PC-9 (cell line): ENCODE measurements around the gene SRPK2. TPM values are rescaled to one million over a fixed set of nuclear protein-coding genes. Genes with fewer than 3 reads are reported as not detected.
A peak's percentile ranks its signal among the peaks of the same experiment; 100 is the strongest.
"Not testable (repeated sequence)": the region's sequence is repeated elsewhere in the genome, so short reads cannot be mapped to it uniquely, and the experiment has no call there.

ENCODE experiments used
- BruUV-seq: library from RNA; stranded (reverse); fragments of 400-500 nt; replicated peaks from 2 replicates; lab custom pipeline; 2021; lab: Mats Ljungman, UMichigan
- CTCF ChIA-PET: fragments of 300-600 bp; sonication (Branson Sonifier 250); formaldehyde crosslinking; loops from one replicate; lab custom pipeline; 2022; ENCODE audit warnings: antibody characterized with exemption; lab: Charles Lee
- POLR2A ChIA-PET: fragments of 300-600 bp; sonication (Branson Sonifier 250); formaldehyde crosslinking; loops from one replicate; lab custom pipeline; 2022; ENCODE audit warnings: antibody characterized with exemption; ENCODE audit not compliant: unreplicated experiment; lab: Charles Lee
- DNase-seq, 2 experiments: peaks; one replicate each; pipeline versions ENCODE4 v3.0.0 to v3.0.0-alpha.2; 2015 to 2022; ENCODE audit warnings: mixed read lengths in 1 of 2
- H2AFZ ChIP-seq: fragments of 200-600 bp; sonication (generic); 2 replicates; pipeline ENCODE4 v1.8.1; 2017; ENCODE audit warnings: antibody characterized with exemption
- H3F3A ChIP-seq: fragments of 200-600 bp; sonication (generic); 2 replicates; pipeline ENCODE4 v1.8.1; 2017; ENCODE audit warnings: antibody characterized with exemption, mild to moderate bottlenecking, low read depth; ENCODE audit not compliant: insufficient read depth
- H3K27ac ChIP-seq: fragments of 200-600 bp; sonication (generic); 2 replicates; pipeline ENCODE4 v1.6.1; 2016; ENCODE audit warnings: mixed run types
- H3K27me3 ChIP-seq: fragments of 200-600 bp; sonication (generic); 2 replicates; pipeline ENCODE4 v1.6.1; 2016; ENCODE audit warnings: low read depth, mixed run types; ENCODE audit not compliant: insufficient read depth
- H3K36me3 ChIP-seq: fragments of 200-600 bp; sonication (generic); 2 replicates; pipeline ENCODE4 v1.6.1; 2016; ENCODE audit warnings: low read depth, mixed run types
- H3K4me1 ChIP-seq: fragments of 200-600 bp; sonication (generic); replicated peaks from 2 replicates; pipeline ENCODE4 v1.6.1; 2016; ENCODE audit warnings: mixed run types; ENCODE audit not compliant: insufficient read depth
- H3K4me2 ChIP-seq: fragments of 200-600 bp; sonication (generic); 2 replicates; pipeline ENCODE4 v1.6.1; 2017; ENCODE audit warnings: mixed run types
- H3K4me3 ChIP-seq: fragments of 200-600 bp; sonication (generic); 2 replicates; pipeline ENCODE4 v1.6.1; 2016; ENCODE audit warnings: mixed run types
- H3K79me2 ChIP-seq: fragments of 200-600 bp; sonication (generic); 2 replicates; pipeline ENCODE4 v1.6.1; 2017; ENCODE audit warnings: low read depth, mixed run types
- H3K9me2 ChIP-seq: fragments of 200-600 bp; sonication (generic); 2 replicates; pipeline ENCODE4 v1.8.1; 2017; ENCODE audit warnings: mild to moderate bottlenecking; ENCODE audit not compliant: insufficient read depth
- H3K9me3 ChIP-seq: fragments of 200-600 bp; sonication (generic); 2 replicates; pipeline ENCODE4 v1.8.1; 2016; ENCODE audit warnings: low read depth; ENCODE audit not compliant: insufficient read depth
- H4K20me1 ChIP-seq: fragments of 200-600 bp; sonication (generic); 2 replicates; pipeline ENCODE4 v1.8.1; 2017; ENCODE audit not compliant: insufficient read depth
- EZH2 ChIP-seq: fragments of 200-600 bp; sonication (generic); IDR thresholded peaks from 2 replicates; pipeline ENCODE4 v1.8.0; 2017; ENCODE audit warnings: antibody characterized with exemption, low read depth
- intact Hi-C: fragments of 100-400 bp; cut with micrococcal nuclease; formaldehyde crosslinking; loops from one replicate; pipeline ENCODE4 v1.10.0; 2022; ENCODE audit not compliant: unreplicated experiment
- total RNA-seq: library from RNA; stranded (reverse); gene quantifications from 2 replicates; pipeline ENCODE4 v1.2.3, GENCODE V29; 2021
- TF ChIP-seq, protein P1 (sequence below): fragments of 200-600 bp; sonication (generic); conservative IDR thresholded peaks from 2 replicates; pipeline ENCODE4 v1.6.1; 2017; ENCODE audit warnings: mixed run types, antibody characterized with exemption, mild to moderate bottlenecking, moderate library complexity

SRPK2 gene
- total RNA-seq, 1 experiment from 2014 or later, result 60.6 TPM

DNA sequence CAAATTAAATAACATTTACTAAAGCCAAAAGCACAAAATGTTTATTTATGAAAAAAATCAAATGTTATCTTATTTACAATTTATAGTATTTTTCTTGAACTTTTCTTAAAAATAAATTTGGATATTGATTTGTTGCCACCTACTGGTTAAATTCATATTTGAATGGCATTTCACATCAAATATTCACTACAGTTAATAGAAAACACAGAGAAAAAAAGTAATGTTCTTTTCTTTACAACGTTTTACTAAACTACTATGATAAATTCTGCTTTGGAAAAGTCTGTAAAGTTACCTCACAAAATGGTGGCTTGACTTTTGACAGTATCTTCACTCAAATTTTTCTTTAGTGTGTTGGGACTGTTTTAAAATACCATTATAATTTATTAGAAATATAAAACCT lies 52.7 kb downstream of the SRPK2 start:
- Histone ChIP-seq H3F3A (no peaks in the 10 kb centered on the region), H3K27ac (no peak overlapping the region), H3K9me3 (no peaks in the 10 kb centered on the region), H3K4me2 (no peak overlapping the region), H3K79me2 (peaks cover 18% of the 10 kb centered on the region), H4K20me1 (peaks cover 17% of the 10 kb centered on the region), H3K27me3 (no peaks in the 10 kb centered on the region), H3K9me2 (no peaks in the 10 kb centered on the region), H3K4me3 (no peak overlapping the region), H3K36me3 (no peaks in the 10 kb centered on the region), H3K4me1 (no peaks in the 10 kb centered on the region), H2AFZ (no peak overlapping the region)
- DNase-seq, result no peak
- BruUV-seq, result no TSS peak
- POLR2A ChIA-PET, result no interaction called here
- intact Hi-C loops, result loop anchor here (1.0 to 10.0 kb wide), 4 partner anchors 191 to 413 kb away; no protein-coding TSS in a partner anchor
- CTCF ChIA-PET, result interaction anchor here (0.6 kb wide), 1 partner anchor 355 kb away, joined by 3 read pairs; no protein-coding TSS in a partner anchor
- no peak for TF ChIP-seq EZH2
- TF ChIP-seq, protein P1, sequence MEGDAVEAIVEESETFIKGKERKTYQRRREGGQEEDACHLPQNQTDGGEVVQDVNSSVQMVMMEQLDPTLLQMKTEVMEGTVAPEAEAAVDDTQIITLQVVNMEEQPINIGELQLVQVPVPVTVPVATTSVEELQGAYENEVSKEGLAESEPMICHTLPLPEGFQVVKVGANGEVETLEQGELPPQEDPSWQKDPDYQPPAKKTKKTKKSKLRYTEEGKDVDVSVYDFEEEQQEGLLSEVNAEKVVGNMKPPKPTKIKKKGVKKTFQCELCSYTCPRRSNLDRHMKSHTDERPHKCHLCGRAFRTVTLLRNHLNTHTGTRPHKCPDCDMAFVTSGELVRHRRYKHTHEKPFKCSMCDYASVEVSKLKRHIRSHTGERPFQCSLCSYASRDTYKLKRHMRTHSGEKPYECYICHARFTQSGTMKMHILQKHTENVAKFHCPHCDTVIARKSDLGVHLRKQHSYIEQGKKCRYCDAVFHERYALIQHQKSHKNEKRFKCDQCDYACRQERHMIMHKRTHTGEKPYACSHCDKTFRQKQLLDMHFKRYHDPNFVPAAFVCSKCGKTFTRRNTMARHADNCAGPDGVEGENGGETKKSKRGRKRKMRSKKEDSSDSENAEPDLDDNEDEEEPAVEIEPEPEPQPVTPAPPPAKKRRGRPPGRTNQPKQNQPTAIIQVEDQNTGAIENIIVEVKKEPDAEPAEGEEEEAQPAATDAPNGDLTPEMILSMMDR, result peak; percentile 71

DNA sequence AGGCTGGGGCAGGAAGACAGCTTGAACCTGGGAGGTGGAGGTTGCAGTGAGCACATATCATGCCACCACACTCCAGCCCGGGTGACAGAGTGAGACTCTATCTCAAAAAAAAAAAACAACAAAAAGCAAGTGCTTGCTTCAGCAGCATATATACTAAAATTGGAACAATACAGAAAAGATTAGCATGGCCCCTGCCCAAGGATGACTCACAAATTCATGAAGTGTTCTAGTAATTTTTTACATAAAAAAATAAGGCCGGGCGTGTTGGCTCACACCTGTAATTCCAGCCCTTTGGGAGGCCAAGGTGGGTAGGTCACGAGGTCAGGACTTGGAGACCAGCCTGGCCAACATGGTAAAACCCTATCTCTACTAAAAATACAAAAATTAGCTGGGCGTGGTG lies 56.1 kb downstream of the SRPK2 start:
- intact Hi-C loops, result loop anchor here (10.0 kb wide), 2 partner anchors 188 to 218 kb away; no protein-coding TSS in a partner anchor
- H3K4me1 ChIP-seq, BruUV-seq, H3K27me3 ChIP-seq, H3K4me3 ChIP-seq, H3K36me3 ChIP-seq, H3K27ac ChIP-seq, H3F3A ChIP-seq, DNase-seq, H2AFZ ChIP-seq, CTCF ChIA-PET, H3K4me2 ChIP-seq, H3K9me2 ChIP-seq, H3K9me3 ChIP-seq, POLR2A ChIA-PET: not testable (repeated sequence)
- peaks cover 13% of the 10 kb centered on the region for H4K20me1 ChIP-seq
- H3K79me2 ChIP-seq, result peaks cover 13% of the 10 kb centered on the region; the same call in 1 of the 2 replicates

DNA sequence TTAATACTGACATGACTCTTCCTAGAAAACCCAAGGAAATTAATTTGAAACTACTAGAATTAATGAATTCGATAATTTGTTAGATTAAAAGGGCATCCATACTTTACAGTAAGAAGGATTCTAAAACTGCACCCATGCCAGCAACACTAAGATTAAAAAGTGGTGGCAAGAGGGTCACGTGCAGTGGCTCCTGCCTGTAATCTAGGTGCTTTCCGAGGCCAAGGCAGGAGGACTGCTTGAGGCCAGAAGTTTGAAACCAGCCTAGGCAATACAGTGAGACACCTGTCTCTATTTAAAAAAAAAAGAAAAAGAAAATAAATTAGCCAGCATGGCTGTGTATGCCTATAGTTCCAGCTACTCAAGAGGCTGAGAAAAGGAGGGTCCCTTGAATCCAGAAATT lies 58.2 kb downstream of the SRPK2 start:
- H3K9me2 ChIP-seq, result no peaks in the 10 kb centered on the region
- no peaks in the 10 kb centered on the region for H3K27me3 ChIP-seq
- H4K20me1 ChIP-seq, result peaks cover 9% of the 10 kb centered on the region
- H3K4me3 ChIP-seq, result no peak overlapping the region
- peaks cover 13% of the 10 kb centered on the region; the same call in 1 of the 2 replicates for H3K79me2 ChIP-seq
- H2AFZ ChIP-seq, result no peak overlapping the region
- no peaks in the 10 kb centered on the region for H3K36me3 ChIP-seq
- intact Hi-C loops, result loop anchor here (10.0 kb wide), 2 partner anchors 186 to 216 kb away; no protein-coding TSS in a partner anchor
- no peak for DNase-seq
- BruUV-seq, result no TSS peak
- no peak for TF ChIP-seq EZH2
- TF ChIP-seq, protein P1, result no peak
- ChIA-PET POLR2A (no interaction called here), CTCF (no interaction called here)
- H3K27ac ChIP-seq, result no peak overlapping the region
- H3F3A ChIP-seq, result no peaks in the 10 kb centered on the region
- H3K9me3 ChIP-seq, result no peaks in the 10 kb centered on the region
- no peak overlapping the region for H3K4me2 ChIP-seq
- H3K4me1 ChIP-seq, result no peaks in the 10 kb centered on the region

DNA sequence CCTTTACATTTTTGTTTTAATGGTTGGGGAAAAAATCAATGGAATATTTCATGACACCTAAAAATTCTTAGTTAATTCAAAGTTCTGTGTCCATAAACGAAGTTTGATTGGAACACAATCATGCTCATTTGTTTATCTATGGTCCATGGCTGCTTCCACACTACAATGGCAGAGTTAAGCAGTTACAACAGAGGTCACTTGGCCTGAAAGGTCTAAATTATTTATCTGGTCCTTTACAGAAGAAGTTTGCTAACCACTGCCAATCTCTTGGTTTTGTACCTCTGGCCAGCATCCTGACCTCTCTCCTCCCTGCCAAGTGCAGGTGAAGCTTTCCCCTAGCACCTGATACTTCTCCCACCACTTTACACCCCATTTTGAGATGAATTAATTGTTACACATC lies 61.5 kb downstream of the SRPK2 start:
- peaks cover 4% of the 10 kb centered on the region; the same call in 1 of the 2 replicates for H4K20me1 ChIP-seq
- no peak overlapping the region for H3K4me3 ChIP-seq
- no peak for DNase-seq
- H3F3A ChIP-seq, result no peaks in the 10 kb centered on the region
- no peaks in the 10 kb centered on the region for H3K27me3 ChIP-seq
- no peak overlapping the region for H2AFZ ChIP-seq
- no peaks in the 10 kb centered on the region for H3K36me3 ChIP-seq
- H3K9me2 ChIP-seq, result no peaks in the 10 kb centered on the region
- no peaks in the 10 kb centered on the region for H3K9me3 ChIP-seq
- no TSS peak for BruUV-seq
- POLR2A ChIA-PET, result no interaction called here
- no peak overlapping the region for H3K27ac ChIP-seq
- TF ChIP-seq EZH2, result no peak
- TF ChIP-seq, protein P1, result no peak
- CTCF ChIA-PET, result no interaction called here
- H3K4me1 ChIP-seq, result no peaks in the 10 kb centered on the region
- no peak overlapping the region for H3K4me2 ChIP-seq
- intact Hi-C loops, result no loop called here
- 0 out of 2 replicates have a peak, but pooled peaks cover 13% of the 10 kb centered on the region for H3K79me2 ChIP-seq
